ENCODE data around the gene TTLL9.

DNA sequence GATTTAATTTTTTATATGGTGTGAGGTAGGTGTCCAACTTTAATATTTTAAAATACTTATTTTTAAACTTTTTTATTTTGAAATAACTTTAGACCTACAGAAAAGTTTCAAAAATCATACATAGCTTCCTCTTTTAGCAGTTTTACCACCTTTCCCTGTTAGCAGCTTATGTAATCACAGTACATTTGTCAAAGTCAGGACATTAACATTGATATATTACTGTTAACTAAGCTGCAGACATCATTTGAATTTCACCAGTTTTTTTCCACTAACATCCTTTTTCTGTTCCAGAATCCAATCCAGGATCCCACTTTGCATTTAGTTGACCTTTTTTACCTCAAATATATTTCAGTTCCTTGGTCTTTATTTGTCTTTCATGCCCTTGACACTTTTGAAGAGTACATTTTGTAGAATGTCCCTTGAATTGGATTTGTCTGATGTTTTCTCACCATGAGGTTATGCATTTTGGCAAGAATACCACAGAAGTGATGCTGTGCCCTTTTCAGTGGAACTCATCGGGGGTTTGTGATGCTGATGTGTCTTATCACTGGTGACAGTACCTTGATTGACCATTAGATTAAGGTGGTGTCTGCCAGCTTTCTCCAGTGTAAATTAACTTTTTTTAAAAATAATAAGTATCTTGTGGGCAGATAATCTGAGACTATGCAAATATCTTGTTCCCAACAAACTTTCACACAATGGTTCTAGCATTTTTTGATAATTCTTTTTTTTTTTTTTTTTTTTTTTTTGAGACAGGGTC, 33.4 kb downstream of the TTLL9 start:
- TF ChIP-seq, protein P1, sequence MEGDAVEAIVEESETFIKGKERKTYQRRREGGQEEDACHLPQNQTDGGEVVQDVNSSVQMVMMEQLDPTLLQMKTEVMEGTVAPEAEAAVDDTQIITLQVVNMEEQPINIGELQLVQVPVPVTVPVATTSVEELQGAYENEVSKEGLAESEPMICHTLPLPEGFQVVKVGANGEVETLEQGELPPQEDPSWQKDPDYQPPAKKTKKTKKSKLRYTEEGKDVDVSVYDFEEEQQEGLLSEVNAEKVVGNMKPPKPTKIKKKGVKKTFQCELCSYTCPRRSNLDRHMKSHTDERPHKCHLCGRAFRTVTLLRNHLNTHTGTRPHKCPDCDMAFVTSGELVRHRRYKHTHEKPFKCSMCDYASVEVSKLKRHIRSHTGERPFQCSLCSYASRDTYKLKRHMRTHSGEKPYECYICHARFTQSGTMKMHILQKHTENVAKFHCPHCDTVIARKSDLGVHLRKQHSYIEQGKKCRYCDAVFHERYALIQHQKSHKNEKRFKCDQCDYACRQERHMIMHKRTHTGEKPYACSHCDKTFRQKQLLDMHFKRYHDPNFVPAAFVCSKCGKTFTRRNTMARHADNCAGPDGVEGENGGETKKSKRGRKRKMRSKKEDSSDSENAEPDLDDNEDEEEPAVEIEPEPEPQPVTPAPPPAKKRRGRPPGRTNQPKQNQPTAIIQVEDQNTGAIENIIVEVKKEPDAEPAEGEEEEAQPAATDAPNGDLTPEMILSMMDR (IDR thresholded peaks at IDR 0.05): no peak
- no peak for TF ChIP-seq EP300 (IDR thresholded peaks at IDR 0.05)
- no peak for TF ChIP-seq POLR2A (IDR thresholded peaks at IDR 0.05)
